ENCODE measurements around the gene UNKL. TPM values are rescaled to one million over a fixed set of nuclear protein-coding genes. Genes with fewer than 3 reads are reported as not detected.

Gene UNKL
- total and polyA plus RNA-seq, 8 donors: 4.4 to 22.1 (median 10.2) TPM

GRCh38 chr16:1381612-1382406 lies 32.7 kb downstream of the UNKL start:
- DNase-seq: no peak
- TF ChIP-seq CTCF (IDR thresholded peaks at IDR 0.05): no peak
- Histone ChIP-seq H3K4me3 (no peak overlapping the region), H3K36me3 (no peaks in the 10 kb centered on the region), H3K27ac (no peak overlapping the region), H3K4me1 (peaks cover 0 to 7% (median 0%) of the 10 kb centered on the region in 3 donors), H3K9me3 (no peaks in the 10 kb centered on the region), H3K27me3 (no peaks in the 10 kb centered on the region)
- intact Hi-C loops (cut with DNase I): no loop called here
- no peak for FAIRE-seq
- WGBS, 2 donors: 90 to 95% methylated on average over 9 of the region's 9 CpGs
- no peak for ATAC-seq

DNA sequence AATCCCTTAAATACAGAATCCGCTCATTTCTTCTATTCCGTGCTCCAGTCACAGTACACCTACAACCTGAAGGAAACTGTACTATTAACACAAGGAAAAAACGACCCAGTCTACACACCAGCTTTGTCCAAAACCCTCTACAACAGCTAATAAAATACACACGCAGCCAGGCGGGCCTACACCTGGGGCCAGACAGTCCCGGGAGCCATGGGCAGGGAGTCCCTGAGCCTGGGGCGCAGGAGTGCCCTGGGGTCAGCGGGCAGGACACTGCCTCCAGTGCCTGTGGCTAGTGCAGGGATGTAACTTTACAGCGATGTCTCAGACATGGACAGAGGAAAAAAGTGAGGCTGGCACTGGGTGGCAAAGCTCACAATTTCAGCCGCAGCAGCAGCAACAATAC lies 34.3 kb downstream of the UNKL start:
- no peak for ATAC-seq

GRCh38 chr16:1379304-1380076 lies 35.0 kb downstream of the UNKL start:
- H3K9me3 ChIP-seq: no peaks in the 10 kb centered on the region
- TF ChIP-seq CTCF (IDR thresholded peaks at IDR 0.05): no peak
- ATAC-seq (peak; percentile 87 to 91 (median 90)), DNase-seq (peak; percentile 34 to 92 (median 68)), FAIRE-seq (no peak)
- WGBS, 2 donors: 2 to 4% methylated on average over 43 to 95 of the region's 95 CpGs
- H3K4me1 ChIP-seq: peaks cover 0 to 7% (median 0%) of the 10 kb centered on the region in 3 donors
- intact Hi-C loops (cut with DNase I): no loop called here
- peaks cover 0 to 4% (median 0%) of the 10 kb centered on the region in 3 donors for H3K36me3 ChIP-seq
- peak overlapping the region; percentile 23 to 54 (median 30) for H3K4me3 ChIP-seq
- H3K27ac ChIP-seq: peak overlapping the region in 3 of 4 donors; percentile 22 to 47 (median 43)
- no peaks in the 10 kb centered on the region for H3K27me3 ChIP-seq

More for the DNA sequence above, 34.3 kb downstream of the UNKL start:
- DNase-seq (no peak), FAIRE-seq (no peak)
- no peak for TF ChIP-seq CTCF (IDR thresholded peaks at IDR 0.05)
- H3K36me3 ChIP-seq: peaks cover 0 to 4% (median 0%) of the 10 kb centered on the region in 3 donors
- H3K4me3 ChIP-seq: peak overlapping the region in 2 of 4 donors; percentile 35 to 54
- H3K4me1 ChIP-seq: peaks cover 0 to 7% (median 0%) of the 10 kb centered on the region in 3 donors
- H3K9me3 ChIP-seq: no peaks in the 10 kb centered on the region
- WGBS, 2 donors: 79 to 84% methylated on average over 10 of the region's 10 CpGs
- H3K27ac ChIP-seq: no peak overlapping the region
- intact Hi-C loops (cut with DNase I): no loop called here
- H3K27me3 ChIP-seq: no peaks in the 10 kb centered on the region

- Histone ChIP-seq H3K4me3 (peak overlapping the region; percentile 23 to 54 (median 30)), H3K27ac (peak overlapping the region in 3 of 4 donors; percentile 22 to 47 (median 43)), H3K27me3 (no peaks in the 10 kb centered on the region), H3K36me3 (peaks cover 0 to 4% (median 0%) of the 10 kb centered on the region in 3 donors), H3K4me1 (peaks cover 0 to 7% (median 0%) of the 10 kb centered on the region in 3 donors), H3K9me3 (no peaks in the 10 kb centered on the region)
- no peak for FAIRE-seq
- peak; percentile 75 to 87 (median 84) for ATAC-seq
- 9 to 10% methylated on average over 31 of the region's 31 CpGs for WGBS, 2 donors
- DNase-seq: peak; percentile 74 to 91 (median 80)
- TF ChIP-seq CTCF (IDR thresholded peaks at IDR 0.05): no peak
- intact Hi-C loops (cut with DNase I): no loop called here
These were observed 35.6 kb downstream of the UNKL start for GRCh38 chr16:1378804-1379303.

Data from pancreas (tissue), 10 donors.